DND-41 (cell line): ENCODE data around the gene CLDN7.

Experiments used
- ATAC-seq: fragments of 200-7000 bp; cut with Tn5 transposase; 3 replicates; pipeline ENCODE4 v1.9.1; 2021; ENCODE audit warnings: low read depth; ENCODE audit not compliant: insufficient read depth
- DNase-seq: peaks from one replicate; pipeline ENCODE4 v3.0.0-alpha.2; 2020
- H2AFZ ChIP-seq: 2 replicates; pipeline ENCODE4 v1.6.0; 2012; ENCODE audit warnings: low read depth, low read length
- H3K27ac ChIP-seq: 2 replicates; pipeline ENCODE4 v1.5.1; 2012; ENCODE audit warnings: low read length, inconsistent platforms
- H3K27me3 ChIP-seq: fragments of 200-600 bp; sonication (generic); 2 replicates; pipeline ENCODE4 v1.6.0; 2012; ENCODE audit warnings: low read length, mild to moderate bottlenecking, inconsistent platforms; ENCODE audit not compliant: insufficient read depth, poor library complexity
- H3K36me3 ChIP-seq: 2 replicates; pipeline ENCODE4 v1.5.1; 2012; ENCODE audit warnings: low read length, inconsistent platforms; ENCODE audit not compliant: insufficient read depth
- H3K4me1 ChIP-seq: 2 replicates; pipeline ENCODE4 v1.5.1; 2012; ENCODE audit warnings: mild to moderate bottlenecking, low read length; ENCODE audit not compliant: insufficient read depth
- H3K4me2 ChIP-seq: 2 replicates; pipeline ENCODE4 v1.6.0; 2012; ENCODE audit warnings: mild to moderate bottlenecking, moderate library complexity, low read length, inconsistent platforms; ENCODE audit not compliant: insufficient read depth
- H3K4me3 ChIP-seq, 2 experiments: fragments of 200-600 bp in 1 of 2; shearing (Covaris generic) in 1 of 2; 2 replicates each; pipeline ENCODE4 v1.5.1; 2012 to 2016; ENCODE audit warnings: inconsistent platforms in 2 of 2, low read length in 2 of 2, mild to moderate bottlenecking in 2 of 2, low read depth in 1 of 2, moderate library complexity in 1 of 2
- H3K79me2 ChIP-seq: 2 replicates; pipeline ENCODE4 v1.6.0; 2012; ENCODE audit warnings: low read length, inconsistent platforms; ENCODE audit not compliant: insufficient read depth
- H3K9ac ChIP-seq: 2 replicates; pipeline ENCODE4 v1.6.0; 2012; ENCODE audit warnings: low read depth, mild to moderate bottlenecking, inconsistent platforms, low read length, moderate library complexity
- H3K9me3 ChIP-seq: 2 replicates; pipeline ENCODE4 v1.5.1; 2012; ENCODE audit warnings: low read length, moderate library complexity, mild to moderate bottlenecking, inconsistent platforms; ENCODE audit not compliant: insufficient read depth, severe bottlenecking
- H4K20me1 ChIP-seq: 2 replicates; pipeline ENCODE4 v1.6.0; 2012; ENCODE audit warnings: low read length; ENCODE audit not compliant: insufficient read depth
- EZH2 ChIP-seq: IDR thresholded peaks from 3 replicates; pipeline ENCODE4 v1.6.1; 2012; ENCODE audit warnings: borderline replicate concordance, low read depth, mild to moderate bottlenecking, moderate library complexity, low read length, inconsistent platforms; ENCODE audit not compliant: severe bottlenecking
- TF ChIP-seq, protein P1 (sequence below): IDR thresholded peaks from 2 replicates; pipeline ENCODE4 v1.5.1; 2012; ENCODE audit warnings: borderline replicate concordance, low read length, moderate library complexity, mild to moderate bottlenecking; ENCODE audit not compliant: poor library complexity, severe bottlenecking; ENCODE audit errors: extremely low read depth

CLDN7 gene

GRCh38 chr17:7219812-7220592 is 42.3 kb downstream of the CLDN7 start, which contains the start of the genes ACADVL and DLG4:
ACADVL (plus strand) TSS chr17:7219938; CDS start chr17:7219985, 47 bp downstream.
DLG4 (minus strand) TSS chr17:7219836.
- peaks cover 35% of the 10 kb centered on the region for H4K20me1 ChIP-seq
- DNase-seq (peak; percentile 80), ATAC-seq (peak; percentile 75)
- no peak for TF ChIP-seq EZH2
- H2AFZ ChIP-seq = peak within 1 kb of the TSS; percentile 62
- H3K27me3 ChIP-seq = no peaks in the 10 kb centered on the region
- peak within 1 kb of the TSS; percentile 89 for H3K9ac ChIP-seq
- peak within 1 kb of the TSS; percentile 67 to 85 for H3K4me3 ChIP-seq
- H3K4me1 ChIP-seq = peaks cover 68% of the 10 kb centered on the region
- H3K27ac ChIP-seq = peak within 1 kb of the TSS; percentile 91
- H3K79me2 ChIP-seq = peaks cover 39% of the 10 kb centered on the region
- H3K4me2 ChIP-seq = peak within 1 kb of the TSS; percentile 88
- H3K36me3 ChIP-seq = peaks cover 43% of the 10 kb centered on the region
- no peaks in the 10 kb centered on the region for H3K9me3 ChIP-seq

DNA sequence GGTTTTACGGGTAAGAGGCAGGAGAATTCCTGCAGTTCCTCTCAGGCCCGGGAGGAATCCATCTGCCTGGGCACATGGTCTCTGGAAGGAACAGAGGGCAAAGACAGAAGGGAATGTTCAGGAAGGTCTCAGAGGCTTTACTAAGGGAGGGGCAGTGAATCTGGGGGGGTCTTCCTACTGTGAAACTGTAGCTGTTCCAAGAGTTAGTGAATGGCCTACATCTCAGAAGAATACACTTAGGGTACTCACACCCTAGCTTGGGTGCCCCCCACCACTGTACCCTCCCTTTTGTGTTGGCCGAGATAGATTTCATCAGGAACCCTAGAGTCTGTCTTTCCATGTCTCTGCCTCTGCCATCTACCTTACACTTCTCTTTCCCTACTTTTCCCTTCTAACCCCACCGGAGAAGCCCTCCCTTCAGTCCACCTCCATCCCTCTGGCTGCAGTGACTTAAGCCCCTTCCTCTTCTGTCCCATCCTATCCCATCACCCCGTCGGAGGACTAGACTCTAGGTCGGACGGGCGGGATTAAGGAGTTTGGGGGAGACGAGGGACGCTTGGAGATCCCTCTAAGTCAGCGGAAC is 43.0 kb downstream of the CLDN7 start:
- Histone ChIP-seq H3K9me3 (no peaks in the 10 kb centered on the region), H2AFZ (peak overlapping the region; percentile 62), H3K79me2 (peaks cover 39% of the 10 kb centered on the region), H3K4me1 (peaks cover 75% of the 10 kb centered on the region), H4K20me1 (peaks cover 35% of the 10 kb centered on the region), H3K9ac (peak overlapping the region; percentile 89), H3K27ac (peak overlapping the region; percentile 91), H3K36me3 (peaks cover 38% of the 10 kb centered on the region), H3K4me2 (peak overlapping the region; percentile 88), H3K4me3 (peak overlapping the region; percentile 67 to 85; a peak in 3 of 4 replicates), H3K27me3 (no peaks in the 10 kb centered on the region)
- TF ChIP-seq, protein P1, sequence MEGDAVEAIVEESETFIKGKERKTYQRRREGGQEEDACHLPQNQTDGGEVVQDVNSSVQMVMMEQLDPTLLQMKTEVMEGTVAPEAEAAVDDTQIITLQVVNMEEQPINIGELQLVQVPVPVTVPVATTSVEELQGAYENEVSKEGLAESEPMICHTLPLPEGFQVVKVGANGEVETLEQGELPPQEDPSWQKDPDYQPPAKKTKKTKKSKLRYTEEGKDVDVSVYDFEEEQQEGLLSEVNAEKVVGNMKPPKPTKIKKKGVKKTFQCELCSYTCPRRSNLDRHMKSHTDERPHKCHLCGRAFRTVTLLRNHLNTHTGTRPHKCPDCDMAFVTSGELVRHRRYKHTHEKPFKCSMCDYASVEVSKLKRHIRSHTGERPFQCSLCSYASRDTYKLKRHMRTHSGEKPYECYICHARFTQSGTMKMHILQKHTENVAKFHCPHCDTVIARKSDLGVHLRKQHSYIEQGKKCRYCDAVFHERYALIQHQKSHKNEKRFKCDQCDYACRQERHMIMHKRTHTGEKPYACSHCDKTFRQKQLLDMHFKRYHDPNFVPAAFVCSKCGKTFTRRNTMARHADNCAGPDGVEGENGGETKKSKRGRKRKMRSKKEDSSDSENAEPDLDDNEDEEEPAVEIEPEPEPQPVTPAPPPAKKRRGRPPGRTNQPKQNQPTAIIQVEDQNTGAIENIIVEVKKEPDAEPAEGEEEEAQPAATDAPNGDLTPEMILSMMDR = no peak
- TF ChIP-seq EZH2 = no peak
- no peak for ATAC-seq
- DNase-seq = no peak

DNA sequence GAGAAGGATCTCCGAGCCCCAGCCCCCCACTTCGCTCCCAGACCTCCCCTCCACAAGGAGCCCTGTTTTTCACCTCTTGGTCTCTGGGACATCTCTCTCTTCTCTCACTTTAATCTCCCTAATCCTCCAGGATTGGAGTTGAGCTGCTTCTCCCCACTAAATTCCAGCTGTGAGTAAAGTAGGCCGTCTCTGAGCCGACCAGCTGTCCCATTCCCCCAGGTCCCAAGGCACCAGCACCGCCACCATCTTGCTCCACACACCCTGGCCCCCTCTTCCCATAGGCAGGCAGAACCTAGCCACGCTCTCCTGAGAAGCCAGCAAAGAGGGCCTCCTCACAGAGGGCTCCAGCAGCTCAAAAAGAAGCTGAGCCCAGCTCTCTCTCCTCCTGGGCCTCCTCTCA is 43.5 kb downstream of the CLDN7 start:
- ATAC-seq (no peak), DNase-seq (no peak)
- H3K27me3 ChIP-seq = no peaks in the 10 kb centered on the region
- peaks cover 29% of the 10 kb centered on the region for H4K20me1 ChIP-seq
- H3K27ac ChIP-seq = peak overlapping the region; percentile 91
- H3K79me2 ChIP-seq = peaks cover 39% of the 10 kb centered on the region
- H3K9me3 ChIP-seq = no peaks in the 10 kb centered on the region
- peak overlapping the region; percentile 88 for H3K4me2 ChIP-seq
- H2AFZ ChIP-seq = no peak overlapping the region
- H3K4me1 ChIP-seq = peaks cover 80% of the 10 kb centered on the region
- H3K4me3 ChIP-seq = no peak overlapping the region
- H3K9ac ChIP-seq = peak overlapping the region; percentile 89; the same call in 1 of the 2 replicates
- peaks cover 32% of the 10 kb centered on the region for H3K36me3 ChIP-seq
- no peak for TF ChIP-seq EZH2
- TF ChIP-seq, protein P1 = no peak

DNA sequence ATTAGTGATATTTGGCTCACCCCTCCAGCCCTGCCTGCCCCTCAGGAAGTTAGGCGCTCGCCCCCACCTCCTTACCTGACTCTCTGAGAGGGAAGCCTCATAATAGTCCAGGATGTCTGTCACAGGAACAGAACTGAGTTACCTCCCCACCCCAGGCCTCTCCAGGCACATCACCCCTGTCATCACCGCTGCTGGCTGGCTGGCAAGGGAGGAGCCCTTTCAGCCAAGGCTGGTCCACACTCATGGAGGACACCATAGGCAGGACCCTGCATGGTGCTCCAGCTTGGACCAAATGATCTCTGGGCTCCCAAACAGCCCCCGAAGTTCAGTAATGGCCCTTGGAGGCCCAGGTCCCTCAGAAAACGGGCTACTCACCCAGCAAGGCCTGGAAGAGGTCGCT is 44.1 kb downstream of the CLDN7 start:
- ATAC-seq (no peak), DNase-seq (no peak)
- Histone ChIP-seq H2AFZ (peak overlapping the region; percentile 58; the same call in 1 of the 2 replicates), H3K36me3 (peaks cover 26% of the 10 kb centered on the region), H3K79me2 (peaks cover 39% of the 10 kb centered on the region), H4K20me1 (peaks cover 23% of the 10 kb centered on the region), H3K27me3 (no peaks in the 10 kb centered on the region), H3K9ac (peak overlapping the region; percentile 28), H3K4me2 (peak overlapping the region; percentile 51), H3K4me3 (peak overlapping the region in 1 of 2 experiments; percentile 48; a peak in 1 of 4 replicates), H3K9me3 (no peaks in the 10 kb centered on the region), H3K4me1 (peaks cover 83% of the 10 kb centered on the region), H3K27ac (peak overlapping the region; percentile 55; the same call in 1 of the 2 replicates)
- TF ChIP-seq, protein P1 = no peak
- no peak for TF ChIP-seq EZH2
